ENCODE measurements around the gene TIMP4.

Gene TIMP4

DNA sequence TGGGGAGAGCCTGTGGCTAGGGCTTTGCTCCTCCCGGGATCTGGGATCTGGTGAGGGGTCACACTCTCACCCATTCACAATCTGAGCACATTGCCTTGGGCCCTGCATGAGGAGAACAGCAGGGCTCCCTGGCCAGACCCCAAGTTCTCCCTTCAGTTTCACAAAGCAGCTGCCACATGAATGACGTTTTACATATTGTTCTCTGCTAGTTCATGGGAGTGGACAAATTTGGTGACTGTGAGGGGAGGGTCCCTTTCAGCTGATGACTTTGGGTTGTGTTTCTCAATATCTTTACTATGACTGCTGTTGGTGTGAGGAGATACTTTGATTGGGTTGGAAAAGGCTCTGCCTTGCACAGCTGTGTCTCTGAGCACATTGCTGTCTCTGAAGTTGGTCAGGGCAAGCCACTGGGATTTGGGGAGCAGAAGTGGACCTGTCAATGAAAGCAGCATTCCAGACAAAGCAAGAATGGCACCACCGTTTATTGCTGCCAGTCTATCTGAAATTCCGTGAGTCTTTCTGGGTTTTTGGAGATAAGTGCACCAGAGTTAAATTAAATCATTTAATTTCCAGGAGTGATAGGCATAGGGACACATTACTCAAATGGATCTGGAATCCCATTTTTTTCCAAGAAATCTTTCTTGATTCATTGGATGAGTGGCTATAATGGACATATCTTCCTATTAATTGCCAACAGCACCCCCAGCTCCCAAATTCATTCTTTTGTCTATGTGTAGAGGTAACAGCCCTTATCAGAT, 10.3 kb downstream of the TIMP4 start:
- DNase-seq (ENCODE audit: insufficient read length, low spot score) (no peak), FAIRE-seq (no peak)

DNA sequence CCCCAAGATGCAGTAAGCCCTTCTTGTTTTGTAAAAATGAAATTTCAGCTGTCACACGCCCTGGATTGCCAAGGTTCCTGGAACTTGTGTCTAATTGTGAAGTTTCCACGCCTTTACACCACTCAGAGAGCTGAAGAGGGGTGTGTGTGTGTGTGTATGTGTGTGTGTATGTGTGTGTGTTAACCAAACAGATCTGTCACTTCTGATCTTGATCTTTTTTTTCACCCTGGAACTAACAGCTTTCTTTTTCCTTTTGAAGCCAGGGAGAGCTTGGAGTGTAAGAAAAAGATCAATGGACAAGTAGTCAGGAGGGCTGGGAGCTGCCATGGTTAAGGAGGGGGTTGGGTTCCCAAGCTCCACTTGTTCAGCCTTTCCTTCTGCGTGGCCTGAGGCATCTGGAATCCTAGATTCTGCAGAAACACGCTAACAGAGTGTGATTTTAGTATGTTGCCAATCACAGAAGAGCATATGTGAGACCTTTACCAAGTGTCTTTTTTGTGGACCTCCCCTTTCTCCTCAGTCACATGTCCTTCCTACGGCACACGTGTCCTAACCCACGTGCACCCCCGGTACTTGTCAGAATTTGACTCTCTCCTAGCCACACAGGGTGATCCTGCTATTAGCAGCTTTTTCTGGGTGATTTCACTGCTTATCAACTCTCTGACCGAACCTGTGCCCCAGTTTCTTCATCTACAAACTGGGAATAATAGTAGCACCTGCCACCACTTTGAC, 11.5 kb downstream of the TIMP4 start:
- FAIRE-seq = no peak

DNA sequence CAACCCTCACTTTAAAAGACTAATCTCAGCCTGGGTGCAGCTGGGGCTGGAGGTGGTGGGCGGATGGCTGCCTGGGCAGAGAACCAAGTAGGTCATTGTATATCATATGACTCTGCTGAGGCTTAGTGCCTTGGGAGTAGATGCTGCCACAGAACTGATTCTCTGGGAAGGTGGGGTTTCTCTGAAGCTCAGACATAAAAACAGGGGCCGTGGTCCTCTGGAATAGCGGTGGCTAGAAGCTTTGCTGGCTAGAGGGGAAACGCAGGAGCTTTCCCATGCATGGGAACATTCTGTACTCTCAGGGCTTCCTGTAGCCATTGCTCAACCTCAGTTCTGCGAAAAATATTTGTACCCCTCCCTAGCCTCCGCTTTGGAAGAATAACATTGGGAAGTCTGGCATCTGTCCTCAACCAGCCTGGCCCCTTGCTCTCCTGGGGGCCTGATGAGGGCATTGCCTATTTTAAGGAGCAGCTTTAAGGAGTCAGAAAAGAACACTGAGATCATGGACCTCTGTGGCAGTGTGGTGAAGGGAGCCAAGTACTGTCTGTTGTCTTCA, 14.7 kb downstream of the TIMP4 start:
- FAIRE-seq (no peak), DNase-seq (ENCODE audit: insufficient read length, low spot score) (peak; percentile 14)

More for the DNA sequence above, 11.5 kb downstream of the TIMP4 start:
- no peak for DNase-seq (ENCODE audit: insufficient read length, low spot score)

DNA sequence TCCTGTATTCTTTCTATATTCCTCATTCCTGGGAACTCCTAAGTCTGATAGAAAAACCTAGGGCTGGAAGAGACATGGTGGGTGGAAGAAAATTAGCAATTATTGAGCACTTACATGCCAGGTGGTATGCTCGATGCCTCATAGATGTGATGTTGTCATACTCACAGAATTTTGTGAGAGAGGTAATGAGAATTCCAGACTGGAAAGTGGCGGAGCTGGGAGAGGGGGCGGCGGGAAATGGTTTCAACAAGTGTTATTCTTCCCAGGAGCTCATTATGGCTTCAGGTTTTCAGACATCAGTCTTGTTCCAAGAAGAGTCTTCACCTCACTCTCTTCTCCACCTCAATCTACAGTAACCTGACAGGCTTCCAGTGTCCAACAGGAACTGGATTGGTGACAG, 16.2 kb downstream of the TIMP4 start:
- no peak for FAIRE-seq

DNA sequence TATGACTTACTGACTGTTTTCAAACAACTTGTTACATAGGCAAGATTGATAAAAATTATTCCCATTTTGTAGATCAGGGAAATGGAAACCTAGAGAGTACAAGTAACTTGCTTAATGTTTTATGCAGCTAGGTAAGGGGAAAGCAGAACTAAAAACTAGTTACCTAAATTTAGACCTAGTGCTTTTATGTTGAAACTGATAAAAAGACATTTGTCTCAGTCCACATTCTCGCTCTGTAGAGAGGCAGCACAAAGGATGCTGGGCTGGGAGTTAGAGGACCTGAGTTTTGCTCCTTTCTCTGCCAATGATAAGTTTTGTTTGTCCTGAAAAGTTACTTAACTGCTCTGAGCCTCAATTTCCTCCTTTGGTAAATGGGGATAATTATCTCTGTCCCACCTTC, 17.4 kb downstream of the TIMP4 start:
- no peak for FAIRE-seq
- DNase-seq (ENCODE audit: insufficient read length, low spot score) = no peak

More for the DNA sequence above, 16.2 kb downstream of the TIMP4 start:
- no peak for DNase-seq (ENCODE audit: insufficient read length, low spot score)

DNA sequence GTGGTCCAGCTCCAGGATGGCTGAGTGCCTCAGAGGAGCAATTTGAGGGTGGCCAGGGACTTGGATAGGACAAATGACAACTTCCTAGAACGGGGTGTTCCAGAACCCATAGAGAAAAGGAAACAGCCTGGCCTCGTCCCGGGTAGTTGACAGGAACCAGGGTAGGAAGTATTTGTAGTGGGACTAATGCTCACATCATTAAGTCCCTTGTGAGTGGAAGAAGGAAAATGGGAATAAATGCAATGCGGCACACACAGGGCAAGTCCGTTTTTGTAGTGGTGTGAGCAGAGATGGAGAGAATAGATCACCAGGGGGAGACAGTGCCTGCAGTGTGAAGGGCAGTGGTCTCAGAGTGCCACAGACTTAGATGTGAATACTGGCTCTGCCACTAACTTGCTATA, 19.6 kb downstream of the TIMP4 start:
- DNase-seq (ENCODE audit: insufficient read length, low spot score) (peak; percentile 47), FAIRE-seq (no peak)

DNA sequence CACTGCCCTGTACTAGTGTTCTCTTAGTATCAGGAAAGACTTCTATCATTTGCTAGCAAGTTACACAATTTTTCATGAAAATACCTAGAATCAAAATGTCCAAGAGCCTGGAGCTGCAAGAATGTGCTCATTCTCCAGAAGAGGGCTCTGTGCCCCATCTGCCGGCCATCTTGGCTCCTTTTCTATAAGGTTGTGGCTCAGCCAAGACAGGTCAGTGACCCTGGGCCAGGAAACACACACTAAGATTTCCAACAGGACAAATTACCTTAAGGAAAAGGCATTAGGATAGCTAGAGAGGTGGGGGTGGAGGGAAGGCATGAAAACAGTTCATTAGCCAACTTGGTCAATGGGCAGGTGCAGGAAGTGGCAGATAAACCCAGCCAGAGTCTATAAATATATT, 20.7 kb downstream of the TIMP4 start:
- DNase-seq (ENCODE audit: insufficient read length, low spot score) (peak; percentile 14), FAIRE-seq (no peak)

DNA sequence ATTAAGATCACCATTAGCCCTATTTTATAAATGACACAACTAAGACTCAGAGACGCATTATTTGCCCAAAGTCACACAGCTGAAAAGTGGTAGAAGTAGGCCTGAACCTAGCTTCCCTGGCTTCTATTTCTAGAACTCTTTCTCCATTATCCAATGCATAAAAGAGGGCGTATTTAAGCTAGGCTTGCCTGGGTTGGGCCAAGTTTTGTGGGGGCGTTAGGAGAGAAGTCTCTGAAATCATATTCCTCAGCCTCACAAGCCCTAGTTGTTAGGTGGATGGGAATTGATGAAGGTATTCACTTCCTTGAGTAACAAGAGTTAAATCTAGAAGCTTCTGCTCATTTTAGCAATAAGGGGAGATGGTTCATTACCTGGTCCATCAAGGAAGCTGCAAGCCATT, 22.3 kb downstream of the TIMP4 start:
- no peak for FAIRE-seq
- DNase-seq (ENCODE audit: insufficient read length, low spot score) = no peak

DNA sequence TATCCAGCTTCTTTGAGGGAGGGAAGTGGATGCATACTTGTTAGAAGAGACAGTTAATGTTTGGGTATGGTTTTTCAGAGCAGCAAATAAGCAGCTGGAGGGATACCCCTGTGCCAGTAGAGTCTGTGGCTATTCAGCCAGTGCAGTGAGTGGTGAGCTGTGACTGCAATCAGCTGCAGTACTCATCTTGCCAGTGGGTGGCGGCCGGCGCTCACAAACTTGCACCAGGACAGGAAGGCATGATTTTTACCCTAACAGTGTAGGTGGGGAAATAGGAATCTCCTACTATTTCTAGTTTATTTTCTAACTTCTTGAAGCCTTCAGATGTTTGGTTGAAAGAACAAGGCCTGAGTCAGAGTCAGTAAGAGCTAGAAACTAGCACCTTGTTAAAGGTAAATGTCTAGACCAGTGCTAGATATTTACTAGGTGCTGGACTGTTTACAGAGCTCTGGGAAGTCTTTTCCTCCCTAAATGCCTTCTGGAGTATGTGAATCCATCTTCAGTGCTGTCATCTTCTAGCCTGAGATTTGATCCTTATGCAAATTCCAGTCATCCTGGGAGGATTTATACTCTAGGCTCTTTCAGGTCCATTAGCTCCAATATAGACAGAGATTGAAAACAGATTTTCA, 23.6 kb downstream of the TIMP4 start:
- FAIRE-seq = peak; percentile 68
- DNase-seq (ENCODE audit: insufficient read length, low spot score) = peak; percentile 59

DNA sequence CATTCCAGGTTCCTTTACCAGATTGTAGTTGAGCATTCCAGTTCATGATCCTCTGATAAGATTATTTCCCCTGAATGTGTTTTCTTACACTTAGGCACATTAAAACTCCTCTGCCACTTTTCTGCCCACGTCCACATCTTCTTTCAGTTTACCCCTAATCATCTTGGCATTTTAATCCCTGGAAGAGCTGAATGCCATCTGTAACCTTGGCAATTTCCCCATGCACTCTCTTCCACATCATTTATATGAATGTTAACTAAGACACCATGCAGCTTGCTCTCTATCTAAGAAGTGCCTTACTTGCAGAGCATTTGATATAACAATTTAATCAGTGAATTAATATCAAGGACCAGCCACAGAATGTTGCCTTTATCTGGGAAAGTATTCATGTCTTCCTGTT, 25.8 kb downstream of the TIMP4 start:
- FAIRE-seq (no peak), DNase-seq (ENCODE audit: insufficient read length, low spot score) (no peak)

DNA sequence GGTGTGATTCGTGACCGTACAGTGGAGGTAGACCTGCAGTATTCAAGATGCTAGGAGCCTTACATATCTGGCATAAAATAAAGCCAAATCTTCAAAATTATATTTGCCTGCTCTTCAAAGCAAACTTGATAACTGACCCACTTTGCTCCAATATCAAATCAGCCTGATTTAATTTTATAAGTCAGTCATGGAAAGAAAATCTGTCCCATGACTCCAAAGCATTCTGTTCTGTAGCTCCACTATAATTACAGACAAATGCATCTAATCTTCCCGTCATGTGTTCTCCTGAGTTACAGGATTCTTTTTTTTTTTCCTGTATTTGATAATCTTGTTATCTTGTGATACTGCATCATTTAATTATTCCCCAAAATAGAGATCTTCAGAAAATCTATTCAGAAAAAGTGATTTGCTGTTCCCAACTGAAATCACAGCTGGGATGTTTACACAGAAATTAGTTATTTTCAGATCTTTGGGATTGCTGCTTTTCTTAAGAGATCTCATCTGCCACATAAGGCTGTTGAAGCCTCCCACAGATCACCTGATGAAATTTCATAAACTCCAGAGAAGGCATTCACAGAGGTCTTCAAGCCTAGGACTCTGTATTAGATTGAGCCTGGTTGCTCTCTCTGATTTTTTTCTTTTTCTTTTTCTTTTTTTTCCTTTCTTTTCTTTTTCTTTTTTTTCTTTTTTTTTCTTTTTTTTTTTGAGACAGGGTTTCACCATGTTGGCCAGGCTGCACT, 27.2 kb downstream of the TIMP4 start:
- FAIRE-seq = no peak
- no peak for DNase-seq (ENCODE audit: insufficient read length, low spot score)

DNA sequence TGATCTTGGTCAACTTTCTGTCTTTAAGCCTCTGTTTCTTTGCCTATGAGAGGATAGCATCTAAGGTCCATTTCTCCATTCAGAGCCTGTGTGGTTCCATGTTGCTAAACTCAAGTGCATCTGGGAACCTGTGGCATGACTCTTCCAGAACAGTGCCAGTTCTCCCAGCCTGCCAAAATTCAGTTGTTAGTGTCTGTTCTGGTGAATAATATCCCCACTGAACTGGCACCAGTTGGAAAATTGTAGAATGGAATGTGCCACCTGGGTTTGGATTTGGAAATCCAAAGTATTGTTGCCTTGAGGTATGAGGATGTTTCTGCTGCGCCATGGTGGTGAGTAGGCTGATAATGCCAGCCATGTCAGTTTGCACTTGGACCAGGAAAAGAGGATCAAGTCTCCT, 31.3 kb downstream of the TIMP4 start:
- FAIRE-seq (no peak), DNase-seq (ENCODE audit: insufficient read length, low spot score) (no peak)

DNA sequence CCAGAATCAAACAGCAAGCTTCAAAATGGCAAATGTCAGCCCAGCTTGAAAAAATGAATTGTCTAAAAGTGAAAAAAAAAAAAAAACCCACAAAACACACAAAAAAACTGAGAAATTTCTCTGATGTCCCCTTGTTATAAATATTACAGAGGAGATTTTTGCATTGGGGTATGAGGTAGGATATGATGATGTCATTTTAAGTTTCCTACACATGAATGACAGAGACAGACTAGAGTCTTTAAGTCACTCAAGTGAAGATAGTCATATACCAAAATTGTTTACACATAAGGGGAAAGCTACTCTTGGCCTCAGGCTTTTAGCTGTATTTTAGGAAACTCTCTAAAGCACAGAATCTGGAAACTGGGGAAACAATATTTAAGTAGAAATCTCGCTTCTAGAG, 32.9 kb downstream of the TIMP4 start:
- DNase-seq (ENCODE audit: insufficient read length, low spot score) (no peak), FAIRE-seq (no peak)

DNA sequence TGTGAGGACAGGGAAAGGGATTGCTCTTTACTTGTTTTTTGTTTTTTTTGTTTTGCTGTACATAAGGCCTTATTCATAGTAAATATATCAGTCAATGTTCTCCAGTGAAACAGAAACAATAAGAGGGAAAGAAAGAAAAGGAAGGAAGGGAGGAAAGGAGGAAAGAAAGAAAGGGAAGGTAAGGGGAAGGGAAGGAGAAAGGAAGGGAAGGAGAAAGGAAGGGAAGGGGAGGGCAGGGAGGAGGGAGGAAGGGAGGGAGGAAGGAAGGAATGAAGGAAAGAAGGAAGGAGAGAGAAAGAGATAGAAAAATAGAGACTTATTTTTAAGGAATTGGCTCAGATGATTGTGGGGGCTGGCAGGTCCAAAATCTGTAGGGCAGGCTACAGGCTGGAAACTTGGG, 37.2 kb downstream of the TIMP4 start:
- FAIRE-seq = no peak

DNA sequence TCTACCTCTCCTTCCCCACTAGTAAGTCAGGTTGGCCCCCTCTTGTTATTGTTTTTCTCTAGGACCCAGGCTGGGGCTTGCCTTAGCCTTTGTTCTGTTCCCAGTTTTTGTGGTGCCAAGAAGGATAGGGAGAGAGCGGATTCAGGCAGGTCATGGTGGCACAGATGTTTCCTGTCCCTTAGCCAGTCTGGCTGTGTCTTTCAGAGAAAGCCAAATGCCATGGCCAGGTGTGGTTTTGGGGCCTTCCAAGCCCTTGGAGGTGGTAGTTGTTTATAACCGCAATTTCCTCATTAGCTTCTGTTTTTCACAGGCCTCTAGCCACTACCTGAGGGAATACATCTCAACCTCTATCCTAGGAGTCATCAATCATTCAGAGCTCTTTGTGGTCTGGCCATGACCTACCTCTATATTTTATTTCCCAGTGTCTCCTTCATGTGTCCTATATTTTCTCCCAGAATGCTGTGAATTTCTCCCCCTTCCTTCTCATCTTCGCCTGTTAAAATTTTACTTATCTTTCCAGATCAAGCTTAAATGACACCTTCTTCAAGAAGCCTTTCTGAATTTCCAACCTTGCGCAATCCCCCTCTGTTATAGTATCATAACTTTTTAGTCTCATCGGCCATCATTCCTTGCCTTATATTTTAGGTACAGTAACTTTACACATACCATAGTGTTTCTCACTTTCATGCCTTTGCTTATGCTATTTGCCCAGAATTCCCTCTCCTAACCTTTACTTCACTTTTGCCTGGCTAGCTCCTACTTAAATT, 38.2 kb downstream of the TIMP4 start:
- DNase-seq (ENCODE audit: insufficient read length, low spot score) = no peak
- no peak for FAIRE-seq

More for the DNA sequence above, 37.2 kb downstream of the TIMP4 start:
- no peak for DNase-seq (ENCODE audit: insufficient read length, low spot score)

DNA sequence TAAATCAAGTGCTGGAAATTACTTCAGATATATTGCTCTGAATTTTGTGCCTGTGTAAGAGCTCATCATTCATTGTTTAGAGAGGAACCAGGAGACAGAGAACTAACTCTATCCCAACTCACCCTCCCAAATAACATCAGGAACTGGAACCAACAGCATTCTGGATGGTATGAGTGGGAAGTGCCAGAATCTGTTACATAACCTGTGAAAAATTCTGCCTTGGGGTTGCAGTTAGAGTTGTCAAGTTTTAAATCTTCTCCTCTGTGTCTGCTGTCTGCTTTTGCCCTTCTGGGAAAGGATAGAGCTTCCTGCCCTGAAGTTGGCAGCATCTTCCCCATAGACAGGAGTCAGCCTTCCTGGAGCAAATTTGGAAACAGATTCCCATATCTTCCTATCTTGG, 41.2 kb downstream of the TIMP4 start:
- no peak for DNase-seq (ENCODE audit: insufficient read length, low spot score)
- FAIRE-seq = no peak

DNA sequence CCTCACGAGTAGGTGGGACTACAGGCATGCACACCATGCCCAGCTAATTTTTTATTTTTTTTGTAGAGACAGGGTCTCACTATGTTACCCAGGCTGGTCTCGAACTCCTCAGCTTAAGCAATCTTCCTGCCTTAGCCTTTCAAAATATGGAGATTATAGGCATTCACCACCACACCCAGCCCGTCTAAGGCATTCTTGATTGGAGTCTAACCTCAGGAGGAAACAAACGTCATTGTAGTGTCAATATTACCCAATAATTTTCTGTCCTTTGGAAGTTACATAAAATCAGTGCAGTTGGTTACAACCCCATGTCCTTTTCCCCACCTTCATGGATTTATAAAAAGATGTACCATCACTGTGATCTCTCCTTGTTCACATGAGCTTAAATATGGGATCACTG, 41.8 kb downstream of the TIMP4 start:
- FAIRE-seq (no peak), DNase-seq (ENCODE audit: insufficient read length, low spot score) (no peak)

DNA sequence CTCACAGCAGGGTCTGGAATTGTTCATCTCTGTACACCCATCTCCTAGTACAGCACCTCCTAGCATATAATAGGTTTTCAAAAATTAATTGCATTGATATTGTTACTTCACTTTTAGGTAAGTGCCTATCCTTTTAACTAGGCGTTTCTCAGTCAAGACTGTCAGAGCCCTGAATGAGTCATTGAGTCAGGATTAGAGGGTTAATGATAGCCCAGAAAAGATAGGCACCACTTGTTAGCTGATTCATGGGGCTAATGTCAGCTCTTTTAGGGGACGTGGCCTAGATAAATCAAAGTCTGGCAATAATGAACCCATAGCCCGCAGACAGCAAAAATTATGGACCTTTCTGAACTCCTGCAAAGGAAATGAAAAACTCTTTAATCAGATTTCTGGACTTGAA, 42.9 kb downstream of the TIMP4 start:
- FAIRE-seq (no peak), DNase-seq (ENCODE audit: insufficient read length, low spot score) (no peak)

DNA sequence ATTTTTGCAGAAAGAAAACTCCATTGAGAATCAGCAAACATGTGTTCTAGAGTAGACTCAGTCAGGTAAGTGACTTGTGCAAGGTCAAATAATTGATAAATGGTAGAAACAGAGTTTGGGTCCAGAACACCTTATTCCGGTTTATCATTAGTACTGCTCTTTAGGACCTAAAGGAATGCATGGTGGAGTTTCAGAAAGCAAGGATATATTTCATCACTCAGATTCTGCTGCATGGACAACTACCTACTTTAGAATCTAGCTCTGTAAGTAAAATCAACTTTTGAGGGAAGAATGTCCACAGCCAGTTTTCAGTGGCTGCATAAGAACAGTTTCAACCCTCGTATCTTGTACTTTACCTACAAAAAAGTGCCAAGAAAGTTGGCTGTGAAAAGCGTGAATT, 43.6 kb downstream of the TIMP4 start:
- DNase-seq (ENCODE audit: insufficient read length, low spot score) (no peak), FAIRE-seq (no peak)

DNA sequence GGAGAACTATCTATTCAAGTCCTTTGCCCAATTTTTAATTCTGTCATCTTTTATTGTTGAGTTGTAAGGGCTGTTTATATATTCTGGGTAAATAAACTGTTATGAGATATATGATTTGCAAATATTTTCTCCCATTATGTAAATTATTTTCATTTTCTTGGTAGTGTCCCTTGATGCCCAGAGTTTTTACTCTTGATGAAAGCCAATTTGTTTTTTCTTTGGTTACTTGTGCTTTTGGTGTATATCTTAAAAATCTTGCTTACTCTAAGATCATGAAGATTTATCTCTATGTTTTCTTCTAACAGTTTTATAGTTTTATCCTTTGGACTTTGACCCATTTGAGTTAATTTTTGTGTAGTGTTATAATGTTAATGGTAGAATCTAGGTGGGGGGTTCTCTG, 44.5 kb downstream of the TIMP4 start:
- DNase-seq (ENCODE audit: insufficient read length, low spot score) = no peak
- no peak for FAIRE-seq
